Measurements from ENCODE around the gene RASGRF1.
A peak's percentile ranks its signal among the peaks of the same experiment; 100 is the strongest.

The RASGRF1 gene

DNA sequence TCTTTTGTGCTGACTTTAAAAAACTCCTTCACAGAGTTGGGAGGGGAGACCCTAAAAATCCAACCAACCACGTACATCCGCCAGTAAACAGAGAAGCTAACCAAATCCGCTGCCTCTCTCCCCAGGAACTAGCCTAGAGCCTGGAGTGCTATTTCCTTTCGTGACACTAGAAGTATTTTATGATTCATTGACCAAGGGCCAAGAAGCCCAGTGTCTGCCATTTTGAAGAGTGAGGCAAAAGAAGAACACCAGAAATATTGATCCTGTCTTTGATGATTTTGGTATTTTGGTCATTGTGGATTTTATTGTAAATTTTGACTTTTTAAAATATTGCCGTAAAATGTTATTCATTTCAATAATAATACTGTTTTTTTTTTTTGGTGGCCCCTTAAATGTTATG, 135.2 kb downstream of the RASGRF1 start:
- no peak for DNase-seq (ENCODE audit: low spot score)

DNA sequence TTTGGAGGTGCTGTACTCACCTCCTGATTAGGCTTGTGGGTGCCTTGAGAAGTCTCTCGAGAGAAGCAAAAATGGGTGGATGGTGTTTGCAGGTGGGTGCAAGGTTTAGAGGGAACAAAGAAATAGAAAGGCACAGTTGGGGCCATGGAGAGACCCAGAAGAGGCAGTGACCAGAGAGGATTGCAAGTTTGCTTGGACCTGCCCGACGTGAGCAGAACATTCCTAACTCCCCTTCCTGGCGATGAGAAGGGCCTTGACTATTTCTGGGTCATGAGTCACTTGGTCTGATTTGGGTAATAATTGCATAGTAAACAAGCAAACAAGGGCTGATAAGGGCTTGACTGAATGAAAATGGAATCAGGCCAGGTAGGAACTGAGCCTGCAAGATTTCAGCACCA, 138.7 kb downstream of the RASGRF1 start:
- DNase-seq (ENCODE audit: low spot score): peak; percentile 46

DNA sequence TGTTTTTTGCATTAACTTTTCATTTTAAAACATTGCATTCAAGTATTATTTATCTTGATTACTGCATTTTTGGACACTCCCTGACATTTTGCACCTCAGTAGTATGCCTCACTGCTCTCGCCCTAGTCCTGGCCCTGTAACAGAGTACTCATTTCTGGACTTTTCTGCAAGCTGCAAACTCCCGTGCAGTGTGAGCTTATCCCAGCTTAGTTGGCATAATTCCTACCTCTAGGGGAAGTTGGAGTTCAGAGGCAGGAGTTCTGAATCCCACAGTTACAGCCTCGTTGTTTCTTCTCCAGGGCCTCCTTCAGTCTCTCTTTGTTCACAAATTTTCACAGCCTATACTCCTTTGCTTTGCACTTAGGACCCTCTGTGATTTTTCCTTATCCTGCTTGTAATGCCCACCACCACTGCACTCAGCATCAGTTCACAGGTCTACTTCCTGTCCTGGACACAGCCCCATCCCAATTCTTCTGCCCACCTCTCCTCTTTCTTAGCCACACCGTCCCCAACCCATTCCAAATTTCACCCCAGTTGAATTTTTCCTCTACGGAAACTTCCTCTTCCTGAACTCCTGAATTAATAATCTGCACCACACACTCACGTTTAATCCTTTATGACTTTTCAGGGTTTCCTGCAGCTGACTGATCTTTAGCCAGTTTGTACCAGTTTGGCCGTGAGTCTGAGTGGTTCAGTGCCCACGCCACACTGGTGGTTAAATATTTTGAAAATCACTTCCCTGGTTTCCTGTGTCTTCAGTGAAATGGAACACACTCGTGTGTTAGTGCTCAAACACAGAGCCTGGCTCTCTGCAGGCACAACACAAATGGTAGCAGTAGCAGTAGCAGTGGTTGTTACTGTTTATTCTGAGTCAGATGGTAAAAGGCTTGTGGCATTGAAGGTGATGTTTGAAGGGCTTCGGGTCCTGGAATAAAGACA, 139.4 kb downstream of the RASGRF1 start:
- DNase-seq (ENCODE audit: low spot score): peak; percentile 78

DNA sequence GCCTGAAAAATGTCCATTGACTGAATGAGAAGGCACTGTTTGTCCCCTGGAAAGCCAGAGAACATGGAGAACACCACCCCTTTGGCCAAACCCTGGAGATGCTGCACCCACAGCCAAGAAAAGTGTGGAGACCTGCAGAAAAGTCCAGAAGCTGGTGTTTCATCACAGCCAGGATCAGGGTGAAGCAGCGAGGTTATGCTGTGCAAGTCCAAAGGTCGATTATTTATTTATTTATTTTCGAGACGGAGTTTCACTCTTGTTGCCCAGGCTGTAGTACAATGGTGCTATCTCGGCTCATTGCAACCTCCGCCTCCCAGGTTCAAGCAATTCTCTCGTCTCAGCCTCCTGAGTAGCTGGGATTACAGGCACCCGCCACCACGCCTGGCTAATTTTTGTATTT, 140.2 kb downstream of the RASGRF1 start:
- DNase-seq (ENCODE audit: low spot score): no peak

DNA sequence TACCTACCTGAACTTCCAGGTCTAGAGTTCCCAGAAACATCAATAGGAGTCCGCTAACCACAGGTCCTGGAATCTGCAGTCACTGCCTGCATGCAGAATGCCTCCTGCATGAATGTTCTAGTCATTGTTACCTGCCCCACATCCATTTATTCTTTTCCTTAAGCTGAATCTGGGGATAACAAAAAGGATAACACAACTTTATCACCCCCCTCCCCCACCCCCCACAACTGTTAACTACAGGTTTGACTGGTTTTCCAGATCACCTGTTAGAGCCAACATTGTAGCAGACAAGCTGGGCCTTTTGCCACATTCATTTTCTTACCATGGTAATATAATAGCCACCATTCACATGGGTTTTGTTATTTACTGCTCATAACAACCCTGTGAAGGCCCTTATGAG, 141.1 kb downstream of the RASGRF1 start:
- no peak for DNase-seq (ENCODE audit: low spot score)

DNA sequence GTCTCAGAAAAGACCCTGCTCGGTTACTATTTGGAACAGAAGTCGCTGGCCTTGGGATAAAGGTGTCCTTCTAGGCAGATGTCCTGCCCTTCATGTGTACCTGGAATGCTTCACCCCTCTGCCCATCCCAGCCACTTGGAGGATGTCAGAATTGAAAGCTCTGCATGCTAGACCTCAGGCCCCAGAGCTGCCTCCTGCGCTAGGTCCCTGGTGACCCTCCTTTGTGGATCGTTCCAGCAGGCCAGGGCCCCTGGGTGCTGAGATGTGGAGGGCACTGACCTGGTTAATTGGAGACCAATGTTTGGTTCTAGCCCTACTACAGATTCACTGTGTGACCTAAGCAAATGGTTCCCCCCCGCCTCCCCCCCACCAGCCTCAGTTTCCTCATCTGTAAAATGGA, 143.1 kb downstream of the RASGRF1 start:
- DNase-seq (ENCODE audit: low spot score): no peak

DNA sequence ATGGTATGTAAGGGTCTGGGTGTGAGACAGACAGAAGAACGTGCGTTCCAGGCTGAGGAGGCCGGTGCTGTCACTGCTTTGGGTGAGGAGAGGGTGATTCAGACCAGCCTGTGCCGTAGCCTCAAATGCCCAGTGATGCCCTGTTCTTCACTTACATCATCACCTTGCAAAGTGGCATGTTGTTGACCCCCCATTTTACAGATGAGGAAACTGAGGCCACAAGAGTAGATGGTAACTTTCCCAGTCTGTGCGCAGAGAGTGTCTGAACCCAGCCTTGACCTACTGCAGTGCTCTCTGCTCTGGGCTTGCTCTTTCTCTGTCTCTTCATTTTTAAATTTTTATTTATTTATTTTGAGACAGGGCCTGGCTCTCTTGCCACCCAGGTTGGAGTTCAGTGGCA, 144.1 kb downstream of the RASGRF1 start:
- no peak for DNase-seq (ENCODE audit: low spot score)

DNA sequence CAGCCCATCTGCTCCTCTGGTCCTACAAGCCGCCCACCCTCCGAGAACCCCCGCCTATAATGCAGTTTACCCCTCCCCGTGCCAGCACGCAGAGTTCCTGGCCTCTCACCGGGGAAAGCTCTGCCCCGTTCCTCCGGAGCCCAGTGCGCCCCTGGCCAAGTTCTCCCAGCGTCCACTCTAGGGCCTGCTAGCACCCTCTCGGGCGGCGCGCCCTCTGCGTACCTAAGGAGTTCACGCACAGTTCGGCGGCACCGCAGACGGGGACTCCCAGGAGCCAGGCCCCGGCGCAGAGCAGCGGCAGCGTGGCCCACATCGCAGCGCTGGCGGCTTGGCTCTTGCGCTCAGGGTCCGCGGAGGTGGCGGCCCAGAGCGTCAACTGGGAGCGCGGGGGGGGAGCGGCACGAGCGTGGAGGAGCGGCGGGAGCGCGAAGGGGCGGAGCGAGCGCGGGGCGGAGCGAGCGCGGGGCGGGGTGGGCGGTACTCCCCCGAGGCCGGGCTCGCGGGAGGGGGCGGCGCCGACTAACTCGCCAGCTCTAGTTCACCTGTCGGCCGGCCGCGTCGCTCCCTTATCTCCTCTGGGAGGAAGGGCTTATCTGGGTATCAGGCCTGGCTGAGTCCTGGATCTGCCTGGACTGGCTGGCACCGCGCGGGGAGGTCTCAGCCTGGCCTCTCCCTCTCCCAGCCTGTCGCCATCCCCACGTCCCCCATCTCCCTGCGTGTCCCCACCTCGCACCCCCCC, 145.7 kb downstream of the RASGRF1 start, which contains the start of gene CTSH:
TSS of gene CTSH (minus strand) at position 378 of the 739 bp plus-strand sequence. CDS start at position 313, 65 bp downstream.
- peak; percentile 81 for DNase-seq (ENCODE audit: low spot score)

DNA sequence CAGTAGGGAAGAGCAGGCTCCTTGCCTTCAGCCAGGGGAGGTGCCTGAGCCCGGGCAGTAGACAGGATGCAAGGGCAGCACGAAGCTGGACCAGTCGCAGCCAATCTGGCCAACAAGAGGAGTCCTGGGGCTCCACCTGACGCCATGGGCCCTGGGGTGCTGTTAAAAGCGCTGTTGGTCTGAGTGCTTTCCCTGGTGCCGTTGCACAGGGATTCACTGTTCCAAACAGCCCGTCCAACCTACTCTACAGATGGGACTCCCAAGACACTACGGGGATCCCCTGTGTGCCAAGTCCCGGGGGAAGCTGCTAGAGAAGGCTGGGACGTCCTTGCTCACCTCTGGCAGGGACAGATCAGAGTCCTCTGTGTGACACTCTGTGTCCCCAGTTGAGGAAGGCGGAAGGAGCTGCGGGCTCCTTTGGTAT, 146.4 kb downstream of the RASGRF1 start:
- no peak for DNase-seq (ENCODE audit: low spot score)

DNA sequence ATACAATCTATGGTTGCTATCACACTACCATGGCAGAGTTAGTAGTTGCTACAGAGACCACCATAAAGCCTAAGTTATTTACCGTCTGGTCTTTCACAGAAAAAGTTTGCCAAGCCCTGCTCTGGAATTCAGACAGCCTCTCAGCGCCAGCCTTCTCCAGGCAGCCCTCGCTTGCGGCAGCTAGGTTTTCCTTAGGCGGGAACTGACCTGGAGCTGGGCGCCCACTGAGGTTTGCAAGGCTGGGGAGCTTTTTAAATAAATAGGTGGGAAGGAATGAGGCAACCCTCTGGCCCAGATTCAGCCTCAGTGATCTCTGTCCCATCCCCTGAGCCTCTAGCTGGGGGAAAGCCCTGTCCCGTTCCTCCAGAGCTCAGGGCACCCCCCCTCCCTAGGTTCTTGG, 146.9 kb downstream of the RASGRF1 start:
- DNase-seq (ENCODE audit: low spot score): no peak

DNA sequence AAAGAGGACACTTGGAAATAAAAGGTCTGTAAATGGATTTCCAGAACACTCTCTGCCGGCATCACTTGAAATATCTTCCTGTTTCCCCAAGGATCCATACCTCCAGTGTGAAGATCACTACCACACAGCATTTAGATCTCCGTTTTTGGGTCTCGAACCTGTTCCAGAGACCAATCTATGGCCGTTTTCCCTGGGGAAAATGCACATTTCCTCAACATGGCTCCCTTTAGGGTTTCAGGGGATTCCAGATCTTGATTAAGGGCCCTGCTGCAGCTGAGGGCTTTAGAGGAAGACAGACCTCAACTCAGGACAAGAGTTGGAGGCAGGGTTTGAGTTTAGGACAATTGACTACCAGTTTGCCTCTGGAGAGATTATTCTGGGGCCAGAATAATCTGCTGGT, 147.8 kb downstream of the RASGRF1 start:
- DNase-seq (ENCODE audit: low spot score): no peak

DNA sequence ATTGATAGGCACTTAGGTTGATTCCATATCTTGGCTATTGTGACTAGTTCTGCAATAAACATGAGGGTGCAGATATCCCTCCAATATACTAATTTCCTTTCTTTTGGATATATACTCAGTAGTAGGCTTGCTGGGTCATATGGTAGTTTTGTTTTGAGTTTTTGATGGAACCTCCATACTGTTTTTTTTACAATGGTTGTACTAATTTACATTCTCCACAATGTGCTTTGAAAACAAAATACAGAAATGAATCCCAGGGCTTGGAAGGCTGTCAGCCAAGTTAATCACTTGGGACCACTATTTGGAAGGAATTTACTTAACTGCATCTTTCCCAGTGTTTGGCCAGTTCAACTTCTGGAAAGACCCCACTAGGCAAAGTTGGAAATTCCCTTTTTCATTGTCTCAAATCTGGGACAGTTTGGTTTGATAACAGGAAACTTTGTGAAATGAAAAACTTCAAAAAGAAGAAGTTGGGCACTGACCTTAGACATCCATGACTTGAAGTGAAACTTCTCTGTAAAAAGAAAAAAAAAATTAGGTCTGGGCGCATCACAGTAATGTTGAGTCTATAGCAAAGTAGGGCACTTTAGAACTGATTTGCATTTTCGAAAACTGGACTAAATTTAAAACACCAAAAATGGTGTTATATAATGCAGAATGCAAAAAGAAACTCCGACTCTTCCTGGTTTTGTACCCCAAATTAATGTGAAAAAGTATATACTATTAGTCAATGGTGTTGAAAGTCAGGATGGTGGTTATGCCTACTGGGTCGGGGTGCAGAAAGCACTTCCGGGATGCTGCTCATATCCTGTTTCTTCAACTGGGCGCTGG, 151.7 kb downstream of the RASGRF1 start:
- no peak for DNase-seq (ENCODE audit: low spot score)

DNA sequence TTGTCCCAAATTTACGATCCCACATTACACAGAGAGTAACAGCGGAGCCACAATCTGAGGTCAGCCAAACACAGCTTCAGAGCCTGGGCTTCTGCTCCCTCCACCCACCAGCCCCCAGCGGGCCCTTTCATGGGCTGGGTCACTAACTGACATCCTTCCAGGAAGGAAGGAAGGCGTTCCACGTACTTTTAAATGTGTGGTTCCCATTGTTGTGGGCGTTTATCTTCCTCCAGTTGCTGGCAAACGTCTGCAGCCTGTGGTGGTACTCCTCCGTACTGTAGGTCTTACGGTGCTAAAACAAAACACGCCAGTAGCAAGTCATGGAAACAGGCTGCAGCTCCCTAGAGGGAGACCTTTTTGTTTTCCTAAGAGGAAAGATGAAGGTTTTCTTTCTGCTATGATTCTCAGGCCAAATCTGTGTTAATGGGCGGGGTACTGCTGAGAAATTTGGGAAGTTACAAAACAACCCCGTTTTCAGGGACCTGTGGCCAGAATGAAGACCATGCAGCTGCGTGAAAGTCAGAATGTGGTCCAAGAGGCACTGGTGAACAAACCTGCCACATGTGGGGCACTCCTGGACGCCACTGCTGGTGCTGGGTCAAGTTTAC, 153.3 kb downstream of the RASGRF1 start:
- no peak for DNase-seq (ENCODE audit: low spot score)

DNA sequence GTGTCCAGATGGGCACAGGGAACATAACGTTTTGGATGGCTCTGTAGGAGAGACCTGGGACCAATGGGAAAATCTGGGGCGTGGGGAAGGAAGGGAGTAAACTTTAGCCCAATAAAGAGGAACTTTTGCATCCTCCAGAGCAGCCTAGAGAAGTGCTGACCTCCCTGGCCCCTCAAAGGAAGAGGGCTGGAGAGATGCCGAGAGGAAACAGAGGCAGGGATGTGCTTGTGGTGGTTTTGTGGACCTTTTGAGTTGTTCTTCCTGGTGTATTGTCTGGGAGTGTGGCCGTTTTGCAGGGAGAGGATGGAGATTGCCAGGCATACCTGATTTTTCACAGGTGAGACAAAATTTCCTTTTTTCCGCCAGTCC, 155.9 kb downstream of the RASGRF1 start:
- DNase-seq (ENCODE audit: low spot score): no peak

DNA sequence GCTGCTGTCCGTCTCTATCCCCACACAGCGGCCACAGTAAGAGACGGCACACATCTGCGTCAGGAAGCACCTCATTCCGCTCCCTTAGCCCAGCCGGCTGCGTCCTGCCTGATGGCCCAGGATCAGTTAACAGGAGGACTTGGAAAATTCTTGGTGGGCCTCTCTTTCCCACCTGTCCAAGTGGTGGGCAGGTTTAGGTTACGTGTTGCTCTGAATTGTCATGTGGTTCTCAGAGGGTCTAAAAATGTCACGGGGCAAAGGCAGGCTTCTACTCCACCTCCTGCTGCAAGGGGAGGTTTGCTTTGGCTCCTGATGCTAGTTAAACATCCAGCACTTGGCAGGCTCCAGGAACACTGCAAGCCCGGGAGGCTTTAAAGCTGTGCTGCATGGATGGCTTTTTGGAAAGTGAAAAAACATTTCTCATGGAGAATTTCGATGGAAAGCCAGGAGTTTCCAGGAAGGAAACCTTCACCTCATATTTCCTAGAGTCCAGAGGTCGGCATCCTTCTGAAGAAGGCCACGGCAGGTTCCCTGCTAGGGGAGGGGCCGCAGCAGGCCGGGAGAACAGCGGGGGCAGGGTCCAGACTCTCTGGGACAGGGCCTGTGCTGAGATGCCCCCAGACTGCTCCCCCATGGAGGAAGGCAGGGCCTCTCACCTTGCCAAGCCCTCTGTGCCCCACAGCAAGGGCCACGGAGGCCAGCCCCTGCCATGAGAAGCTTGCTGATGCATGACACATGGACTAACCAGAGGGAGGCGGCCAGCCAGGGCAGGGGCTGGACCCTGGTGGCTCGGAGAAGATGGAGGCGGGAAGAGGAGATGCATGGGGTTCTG, 156.5 kb downstream of the RASGRF1 start:
- DNase-seq (ENCODE audit: low spot score): no peak

DNA sequence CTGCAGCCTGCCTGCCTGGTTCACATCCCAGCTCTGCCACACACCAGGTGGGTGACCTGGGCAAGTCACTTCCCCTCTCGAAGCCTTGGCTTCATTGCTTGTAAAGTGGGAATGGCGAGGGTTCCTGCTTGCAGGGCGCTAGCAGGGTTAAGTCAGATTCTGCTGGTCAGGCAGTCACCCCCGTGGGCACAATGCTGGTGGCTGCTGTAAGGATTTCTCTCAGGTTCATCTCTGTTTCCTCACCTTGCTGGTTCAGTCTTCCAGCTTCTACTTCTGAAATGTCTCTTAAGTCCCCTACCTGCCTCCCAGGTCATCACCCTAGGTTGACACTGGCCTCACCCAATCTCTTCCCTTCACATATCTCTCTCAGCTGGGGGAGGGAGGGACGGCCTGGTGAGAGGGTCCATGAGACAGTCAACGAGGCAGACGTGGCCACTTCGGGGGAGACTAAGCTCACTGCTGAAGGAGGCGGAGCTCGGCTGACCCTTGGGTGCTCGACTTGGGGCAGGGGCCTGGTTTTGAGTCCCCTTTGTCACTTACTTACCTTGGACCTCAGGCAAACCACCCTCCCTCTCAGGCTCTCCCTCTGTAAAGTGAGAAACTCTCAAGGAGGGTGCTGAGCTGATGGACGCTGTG, 157.3 kb downstream of the RASGRF1 start:
- no peak for DNase-seq (ENCODE audit: low spot score)

DNA sequence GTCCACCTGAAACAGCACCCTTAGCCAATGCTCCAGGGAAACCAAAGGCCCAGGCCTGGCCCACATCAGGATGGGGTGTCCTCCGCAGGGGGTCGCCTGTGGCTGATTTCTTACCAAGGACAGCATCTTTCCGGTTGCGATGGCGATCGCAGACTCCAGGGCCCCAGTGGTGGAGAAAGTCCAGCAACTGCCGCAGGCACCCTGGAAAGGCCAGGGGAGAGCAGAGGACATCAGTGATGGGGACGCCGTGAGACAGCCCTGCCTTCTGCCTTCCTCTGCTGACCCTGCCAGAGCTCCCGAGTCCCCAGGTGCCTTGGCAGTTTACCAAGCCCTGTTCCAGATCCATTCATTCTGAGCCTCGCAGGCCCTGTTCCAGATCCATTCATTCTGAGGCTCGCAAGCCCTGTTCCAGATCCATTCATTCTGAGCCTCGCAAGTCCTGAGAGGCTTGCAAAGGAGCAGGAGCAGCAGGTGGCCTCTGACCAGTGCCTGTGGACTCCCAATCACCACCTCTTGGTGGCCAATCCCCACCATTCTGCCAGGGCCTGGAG, 158.2 kb downstream of the RASGRF1 start:
- no peak for DNase-seq (ENCODE audit: low spot score)

DNA sequence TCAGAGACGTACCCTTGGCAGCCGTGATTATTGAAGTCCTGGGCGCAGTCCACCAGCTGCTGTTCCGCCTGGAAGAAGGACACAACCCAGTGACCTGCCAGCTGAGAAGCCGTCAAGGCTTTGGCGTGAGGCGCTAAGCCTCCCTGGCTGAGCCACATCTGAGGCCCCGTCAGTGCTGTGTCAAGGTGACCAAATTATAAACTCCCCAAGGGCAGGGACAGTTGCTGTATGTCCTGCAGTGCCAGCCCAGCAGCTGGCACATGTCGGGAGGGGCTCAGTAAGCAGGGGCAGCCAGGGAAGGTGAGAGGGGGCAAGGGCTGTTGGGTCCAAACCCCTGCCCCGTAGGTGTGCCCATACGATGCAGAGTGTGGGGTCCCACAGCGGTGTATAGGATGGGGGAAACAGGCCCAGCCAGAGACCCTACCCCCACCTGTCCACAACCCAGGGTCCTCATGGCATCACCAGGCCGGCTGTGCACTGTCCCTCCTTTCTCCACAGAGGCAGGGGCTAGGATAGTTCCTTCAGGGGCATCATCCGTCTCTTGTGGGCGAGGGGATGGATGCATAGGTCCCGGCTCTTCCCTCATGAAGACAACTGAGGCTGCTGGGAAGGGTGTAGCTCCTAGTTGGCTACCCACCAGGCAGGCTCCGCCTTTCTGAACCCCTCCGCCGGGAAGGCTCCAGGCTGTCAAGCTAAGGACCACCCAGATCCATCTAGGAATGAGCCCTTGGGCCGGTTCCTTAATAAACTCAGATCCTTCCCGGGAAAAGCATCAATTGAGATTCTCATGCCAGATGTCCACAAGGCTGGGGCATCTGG, 158.9 kb downstream of the RASGRF1 start:
- no peak for DNase-seq (ENCODE audit: low spot score)
